Large intestine (tissue), 3 donors: ENCODE measurements around the gene FAIM2. TPM values are rescaled to one million over a fixed set of nuclear protein-coding genes. Genes with fewer than 3 reads are reported as not detected.

Source experiments
- DNase-seq, 2 donors: peaks; one replicate each; pipeline versions ENCODE4 v3.0.0 to v3.0.0-alpha.2; 2013
- H3K27ac ChIP-seq: one replicate; pipeline ENCODE4 v1.5.1; 2013; ENCODE audit warnings: low read length
- H3K27me3 ChIP-seq: 2 replicates; pipeline ENCODE4 v1.6.1; 2013; ENCODE audit warnings: low read length; ENCODE audit not compliant: control insufficient read depth, insufficient read depth
- H3K36me3 ChIP-seq: 2 replicates; pipeline ENCODE4 v1.6.1; 2013; ENCODE audit warnings: low read length; ENCODE audit not compliant: control insufficient read depth, insufficient read depth
- H3K4me1 ChIP-seq: one replicate; pipeline ENCODE4 v1.6.1; 2013; ENCODE audit warnings: low read length; ENCODE audit not compliant: control insufficient read depth, insufficient read depth
- H3K4me3 ChIP-seq: one replicate; pipeline ENCODE4 v1.5.1; 2013; ENCODE audit warnings: low read length
- H3K9me3 ChIP-seq: one replicate; pipeline ENCODE4 v1.6.1; 2013; ENCODE audit warnings: mild to moderate bottlenecking, low read depth, low read length, moderate library complexity; ENCODE audit not compliant: control insufficient read depth
- WGBS: methylation state at CpG from one replicate; pipeline ENCODE4 v1.1.5; 2013; ENCODE audit warnings: low lambda C conversion rate; ENCODE audit not compliant: insufficient coverage; 5-methylcytosine and 5-hydroxymethylcytosine counted together
- polyA plus RNA-seq: library from polyadenylated mRNA; unstranded; fragments of 120-200 nt; gene quantifications from one replicate; pipeline ENCODE4 v1.2.1, GENCODE V29; 2013

FAIM2 gene
- polyA plus RNA-seq, 1 donor, result 8.9 TPM

DNA sequence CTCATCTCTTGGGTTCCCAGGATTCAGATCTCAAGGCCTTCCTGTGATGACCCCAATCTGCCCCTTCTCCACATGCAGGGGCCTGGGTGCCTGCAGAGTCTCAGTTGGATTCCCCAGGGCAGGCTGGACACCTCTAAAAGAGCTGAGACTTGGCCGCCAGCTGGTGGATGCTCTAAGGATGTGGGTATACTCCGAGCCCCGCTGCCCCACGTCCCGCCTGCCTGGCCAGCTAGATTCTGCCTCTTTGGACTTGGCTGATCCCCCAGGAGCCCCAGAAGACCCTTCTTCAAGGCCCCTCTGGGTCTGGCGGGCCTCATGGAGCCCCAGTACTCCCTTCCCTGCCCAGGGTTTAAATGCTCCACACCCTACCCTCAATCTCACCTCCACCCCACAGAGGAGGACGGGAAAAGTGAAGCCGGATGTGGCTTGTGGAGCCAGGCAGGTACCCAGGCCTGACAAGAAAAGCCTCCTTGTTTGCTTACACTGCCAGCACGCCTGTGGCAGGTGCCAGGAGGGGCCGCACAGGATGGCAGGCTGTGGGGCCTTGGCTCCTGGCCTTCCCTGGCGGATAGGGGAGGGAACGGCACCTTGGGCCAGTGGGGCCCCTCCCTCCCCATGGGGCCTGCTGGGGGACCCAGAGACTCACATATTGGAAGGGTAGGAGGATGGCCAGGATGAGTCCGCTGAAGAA, 15.1 kb downstream of the FAIM2 start:
- H3K4me1 ChIP-seq, result no peaks in the 10 kb centered on the region
- no peak for DNase-seq
- 100% methylated on average over 1 of the region's 13 CpGs for WGBS
- no peak overlapping the region for H3K4me3 ChIP-seq
- H3K27me3 ChIP-seq, result peaks cover 35% of the 10 kb centered on the region
- H3K9me3 ChIP-seq, result no peaks in the 10 kb centered on the region
- no peak overlapping the region for H3K27ac ChIP-seq
- H3K36me3 ChIP-seq, result no peaks in the 10 kb centered on the region

DNA sequence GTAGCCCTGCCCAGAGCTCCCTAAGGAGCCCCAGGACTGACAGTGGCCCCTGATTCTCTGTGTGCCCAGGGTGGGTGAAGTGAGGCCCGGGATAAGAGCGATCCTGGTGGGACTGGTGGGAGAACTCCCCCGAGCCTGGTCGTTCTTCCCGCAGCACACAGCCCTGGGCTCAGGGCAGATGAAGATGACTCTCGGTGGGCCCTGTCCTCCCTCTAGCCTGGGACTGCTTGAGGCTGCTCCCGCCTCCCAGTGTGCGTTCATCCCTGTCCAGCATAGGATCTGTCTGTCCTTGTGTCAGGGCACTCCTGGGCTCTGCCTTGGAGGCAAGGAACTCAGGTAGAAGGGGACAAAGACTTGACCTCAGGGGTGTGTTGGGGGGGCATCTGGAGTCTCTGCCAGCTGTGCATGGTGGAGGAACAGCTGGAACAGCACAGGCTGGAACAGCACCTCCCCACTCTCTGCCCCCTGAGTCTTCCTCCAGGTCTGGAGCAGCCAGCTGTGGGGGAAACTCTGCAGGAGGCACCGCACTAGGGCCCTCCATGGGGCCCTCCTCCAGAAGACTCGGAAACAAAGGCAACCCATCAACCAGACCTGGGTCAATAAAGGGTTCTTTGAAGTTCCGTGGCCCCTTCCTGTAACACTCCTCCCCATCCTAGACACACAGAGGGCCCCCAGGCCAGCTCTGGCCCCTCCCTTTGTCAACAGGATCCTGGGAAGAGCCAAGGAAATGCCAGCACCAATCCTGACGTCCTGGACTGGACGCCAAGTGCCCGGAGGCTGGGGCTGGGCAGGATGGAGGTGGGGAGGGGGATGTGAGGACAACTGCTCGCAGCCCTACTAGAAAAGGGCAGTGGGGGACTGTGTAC, 15.9 kb downstream of the FAIM2 start:
- Histone ChIP-seq H3K36me3 (no peaks in the 10 kb centered on the region), H3K27me3 (peaks cover 39% of the 10 kb centered on the region), H3K4me3 (no peak overlapping the region), H3K4me1 (no peaks in the 10 kb centered on the region), H3K9me3 (no peaks in the 10 kb centered on the region), H3K27ac (no peak overlapping the region)
- WGBS, result no CpG with 5 or more reads among the region's 15 CpGs
- DNase-seq, result peak in 1 of 2 donors; percentile 24

DNA sequence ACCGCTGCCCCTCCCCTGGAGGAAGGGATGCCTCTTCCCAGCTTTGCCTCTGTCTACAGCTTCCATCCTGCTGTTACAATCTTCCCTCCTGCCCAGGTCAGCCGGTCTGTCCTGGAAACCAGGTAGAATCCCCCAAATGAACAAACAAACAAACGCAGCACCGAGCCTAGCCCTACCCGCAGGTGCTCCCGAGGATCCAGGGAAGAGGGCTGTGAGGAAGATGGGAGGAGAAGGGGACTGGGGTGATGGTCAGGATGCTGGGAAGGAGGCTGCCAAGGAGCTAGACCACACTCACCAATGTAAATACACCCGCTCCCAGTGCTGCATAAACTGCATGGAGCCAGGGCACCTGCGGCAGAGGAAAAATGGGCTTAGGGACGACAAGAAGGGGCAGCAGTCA, 16.6 kb downstream of the FAIM2 start:
- Histone ChIP-seq H3K27me3 (peaks cover 33% of the 10 kb centered on the region), H3K27ac (no peak overlapping the region), H3K9me3 (no peaks in the 10 kb centered on the region), H3K36me3 (no peaks in the 10 kb centered on the region), H3K4me3 (no peak overlapping the region), H3K4me1 (no peaks in the 10 kb centered on the region)
- WGBS, result no CpG with 5 or more reads among the region's 9 CpGs
- DNase-seq, result no peak

DNA sequence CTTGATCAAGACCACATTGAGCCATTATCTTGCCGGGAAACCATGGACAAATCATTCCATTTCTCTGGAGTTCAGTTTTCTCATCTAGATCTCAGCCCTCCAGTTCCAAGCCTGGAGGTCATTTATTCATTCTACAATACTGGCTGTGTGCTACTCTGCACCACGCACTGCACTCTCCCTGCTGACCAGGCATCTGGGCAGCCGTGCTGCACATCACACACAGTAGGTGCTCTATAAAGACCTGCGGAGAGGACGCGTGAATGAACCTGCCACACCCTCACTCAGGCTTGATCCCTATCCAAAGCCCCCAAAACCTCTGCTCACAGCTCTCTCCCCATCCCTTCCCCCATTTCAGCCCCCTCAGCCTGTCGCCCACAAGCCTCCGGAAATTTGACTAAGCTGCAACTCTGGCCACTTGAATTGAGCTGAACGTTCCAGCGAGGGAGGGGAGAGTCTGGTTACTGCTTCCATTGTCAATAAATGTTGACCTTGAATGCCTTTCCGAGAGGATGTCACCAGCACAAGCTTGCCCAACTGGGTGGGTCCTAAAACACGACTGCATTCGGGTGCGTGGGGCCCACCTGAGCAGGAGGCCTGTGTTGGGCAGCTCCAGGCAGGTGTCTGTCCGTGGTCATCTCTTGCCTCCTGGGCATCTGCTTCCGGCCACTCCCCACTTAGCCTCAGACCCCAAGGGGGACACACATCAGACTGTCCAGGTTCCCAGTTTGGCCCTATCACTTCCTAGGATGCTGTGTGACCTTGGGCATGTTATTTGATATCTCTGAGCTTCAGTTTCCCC, 17.8 kb downstream of the FAIM2 start:
- no peak for DNase-seq

DNA sequence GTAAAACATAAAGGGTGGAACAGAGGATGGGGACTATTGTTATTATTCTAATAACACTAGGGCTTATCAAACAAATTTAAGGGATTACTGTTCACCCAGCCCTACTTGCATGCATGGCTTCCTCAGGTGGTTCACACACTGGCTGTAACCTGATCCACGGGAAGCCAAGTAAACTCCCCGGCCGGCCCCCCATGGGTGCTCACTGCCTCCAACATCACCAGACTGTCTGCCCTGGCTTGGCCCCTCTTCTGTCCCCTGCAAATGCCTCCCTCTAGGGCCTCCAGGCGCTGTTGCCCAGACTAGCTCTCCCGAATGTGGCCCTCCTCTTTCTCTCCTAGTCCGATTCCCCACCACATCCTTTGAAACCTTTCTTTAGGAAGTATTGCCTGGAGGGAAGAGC, 18.6 kb downstream of the FAIM2 start:
- DNase-seq, result no peak
- no CpG with 5 or more reads among the region's 6 CpGs for WGBS
- Histone ChIP-seq H3K36me3 (no peaks in the 10 kb centered on the region), H3K4me1 (no peaks in the 10 kb centered on the region), H3K27me3 (peaks cover 27% of the 10 kb centered on the region), H3K4me3 (no peak overlapping the region), H3K27ac (no peak overlapping the region), H3K9me3 (no peaks in the 10 kb centered on the region)

More for the DNA sequence above, 17.8 kb downstream of the FAIM2 start:
- 100% methylated on average over 1 of the region's 16 CpGs for WGBS
- Histone ChIP-seq H3K4me3 (no peak overlapping the region), H3K36me3 (no peaks in the 10 kb centered on the region), H3K27me3 (peaks cover 27% of the 10 kb centered on the region), H3K4me1 (no peaks in the 10 kb centered on the region), H3K9me3 (no peaks in the 10 kb centered on the region), H3K27ac (no peak overlapping the region)

DNA sequence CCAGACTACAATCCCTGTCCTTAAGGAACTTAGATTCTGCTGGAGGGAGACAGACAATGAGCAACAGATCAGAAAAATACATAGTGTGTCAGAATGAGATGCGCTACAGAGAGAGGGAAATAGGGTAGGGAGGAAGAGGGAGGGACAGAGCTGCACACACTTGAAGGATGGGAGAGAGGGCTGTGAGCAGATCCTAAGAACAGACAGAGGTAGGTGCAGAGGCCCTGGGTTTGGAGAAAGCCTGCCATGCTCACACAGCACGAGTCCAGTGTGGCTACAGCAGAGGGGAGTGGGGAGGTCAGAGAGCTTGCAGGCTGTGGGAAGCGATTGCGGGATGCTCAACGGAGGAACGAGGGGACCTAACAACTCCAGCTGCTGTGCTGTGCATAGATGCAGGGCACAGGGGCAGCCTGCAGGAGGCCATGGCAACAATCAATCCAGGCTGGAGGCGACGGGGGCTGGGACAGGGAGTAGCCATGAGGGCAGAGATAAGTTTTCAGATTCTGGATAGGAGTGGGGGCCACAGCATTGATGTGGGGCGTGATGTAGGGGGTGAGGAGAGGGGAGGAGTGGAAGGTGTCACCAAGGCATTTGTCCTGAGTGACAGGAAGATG, 20.7 kb downstream of the FAIM2 start:
- WGBS, result 100% methylated on average over 1 of the region's 9 CpGs
- no peak for DNase-seq
- Histone ChIP-seq H3K27me3 (peaks cover 27% of the 10 kb centered on the region), H3K27ac (no peak overlapping the region), H3K9me3 (peaks cover 3% of the 10 kb centered on the region), H3K36me3 (no peaks in the 10 kb centered on the region), H3K4me1 (no peaks in the 10 kb centered on the region), H3K4me3 (no peak overlapping the region)

DNA sequence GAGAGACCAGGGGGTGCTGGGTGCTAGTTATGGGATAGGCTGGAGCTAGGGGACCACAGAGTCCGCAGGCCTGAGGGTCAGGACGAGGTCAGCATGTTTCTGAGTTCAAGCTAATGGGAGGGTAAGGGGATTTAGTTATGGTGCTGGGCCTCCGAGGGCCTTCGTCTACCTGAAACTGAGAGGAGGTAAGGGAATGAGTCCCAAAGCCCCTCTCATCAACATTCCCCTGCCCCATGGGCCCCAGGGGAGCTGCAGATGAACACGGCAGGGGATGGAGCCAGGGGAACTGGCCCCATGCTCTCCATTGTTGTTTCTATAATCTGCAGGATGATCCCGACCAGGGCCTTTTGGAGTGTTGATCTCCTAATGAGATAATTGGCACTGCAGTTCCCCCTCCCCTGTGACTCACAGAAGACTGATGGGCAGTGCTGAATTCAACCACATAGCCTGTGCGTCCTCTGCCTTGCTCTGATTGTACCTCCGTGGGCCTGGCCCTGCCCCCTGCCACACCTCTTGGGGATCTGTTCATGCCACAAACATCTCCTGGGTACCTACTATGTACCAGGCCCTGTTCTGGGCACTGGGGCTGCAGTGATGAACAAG, 21.4 kb downstream of the FAIM2 start:
- Histone ChIP-seq H3K4me3 (no peak overlapping the region), H3K36me3 (no peaks in the 10 kb centered on the region), H3K9me3 (peaks cover 3% of the 10 kb centered on the region), H3K27me3 (peaks cover 27% of the 10 kb centered on the region), H3K4me1 (no peaks in the 10 kb centered on the region), H3K27ac (no peak overlapping the region)
- no CpG with 5 or more reads among the region's 8 CpGs for WGBS
- DNase-seq, result no peak

DNA sequence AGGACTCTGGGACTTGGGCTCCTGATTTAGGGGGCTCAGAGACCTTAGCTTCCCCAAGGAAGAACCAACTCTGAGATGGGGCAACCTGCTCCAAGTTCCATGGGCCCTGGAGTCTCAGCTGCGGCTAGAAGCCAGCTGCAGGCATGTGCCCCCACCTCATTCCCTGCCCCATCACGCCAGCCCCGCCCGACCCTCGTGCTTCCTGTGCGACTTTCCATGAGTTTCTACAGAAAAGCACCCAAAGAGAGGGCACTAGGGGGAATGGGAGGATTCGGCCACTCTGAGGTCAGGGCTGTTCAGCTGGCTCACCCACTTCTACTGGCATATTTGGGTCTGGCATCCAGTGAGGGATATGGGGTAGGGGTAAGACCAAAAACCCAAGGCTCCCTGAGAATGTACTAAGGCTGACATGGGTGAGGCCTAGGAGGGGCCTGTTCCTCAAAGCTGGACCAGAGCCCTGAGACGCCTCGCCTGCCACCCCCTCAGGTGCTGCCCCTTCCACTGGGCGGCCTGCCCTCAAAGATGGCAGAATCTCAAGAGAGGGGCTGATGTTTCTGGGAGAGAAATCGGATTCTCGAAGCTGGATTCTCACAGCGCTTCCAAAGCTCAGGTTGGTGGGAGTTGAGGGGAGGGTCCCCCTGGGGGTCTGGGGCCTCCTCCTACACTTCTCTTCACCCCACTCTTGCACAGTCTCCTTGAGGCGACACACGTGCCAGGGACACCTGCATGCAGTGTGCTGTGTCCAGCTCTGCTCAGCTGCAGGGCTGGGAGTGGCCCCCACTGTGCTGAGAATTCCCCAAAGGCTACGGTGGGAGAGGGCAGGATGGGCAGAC, 22.1 kb downstream of the FAIM2 start:
- no peak for DNase-seq
- no CpG with 5 or more reads among the region's 16 CpGs for WGBS
- H3K27me3 ChIP-seq, result peaks cover 27% of the 10 kb centered on the region

DNA sequence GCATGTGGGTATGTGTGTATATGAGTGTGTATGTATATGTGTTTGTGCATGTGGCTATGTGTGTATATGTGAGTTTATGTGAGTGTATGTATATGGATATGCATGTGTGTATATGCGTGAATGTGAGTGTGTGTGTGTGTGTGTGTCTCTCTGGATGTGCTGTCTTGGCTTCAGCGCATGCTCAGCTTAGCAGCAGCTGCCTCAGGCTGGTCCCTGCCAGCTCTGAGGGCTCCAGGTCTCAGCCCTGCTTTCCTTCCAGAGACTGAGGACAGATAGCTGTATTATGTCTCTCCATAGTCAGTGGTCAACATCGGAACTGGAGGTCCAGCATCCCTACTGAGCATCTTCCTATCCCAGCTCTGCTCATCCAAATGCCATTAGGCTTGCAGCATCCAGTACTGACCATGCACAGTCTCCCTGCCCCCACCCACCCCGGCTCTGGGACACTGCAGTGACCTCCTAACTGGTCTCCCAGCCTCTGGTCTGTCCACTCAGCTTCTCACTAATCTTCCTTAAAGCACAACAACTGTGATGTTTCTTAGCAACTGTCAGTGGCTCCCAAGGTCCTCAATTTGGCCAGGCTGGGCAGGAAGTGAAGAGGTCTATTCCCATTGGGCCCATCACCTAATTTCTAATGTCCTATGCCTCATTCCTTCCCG, 22.8 kb downstream of the FAIM2 start:
- H3K36me3 ChIP-seq, result no peaks in the 10 kb centered on the region
- no peak for DNase-seq

More for the DNA sequence above, 22.1 kb downstream of the FAIM2 start:
- Histone ChIP-seq H3K27ac (no peak overlapping the region), H3K4me3 (no peak overlapping the region), H3K4me1 (no peaks in the 10 kb centered on the region), H3K9me3 (peaks cover 3% of the 10 kb centered on the region), H3K36me3 (no peaks in the 10 kb centered on the region)

More for the DNA sequence above, 22.8 kb downstream of the FAIM2 start:
- Histone ChIP-seq H3K27me3 (peaks cover 24% of the 10 kb centered on the region), H3K4me3 (no peak overlapping the region), H3K27ac (no peak overlapping the region), H3K9me3 (peaks cover 3% of the 10 kb centered on the region), H3K4me1 (no peaks in the 10 kb centered on the region)
- no CpG with 5 or more reads among the region's 5 CpGs for WGBS
